Sigmoid colon (tissue), 4 donors: ENCODE measurements around the gene MAML1.

Experiments
- CTCF ChIP-seq, 4 experiments: fragments of 450-650 bp in 3 of 4; fragments of 200-600 bp in 1 of 4; IDR thresholded peaks; one replicate each; pipeline ENCODE4 v1.5.1; 2016 to 2019; ENCODE audit warnings: antibody characterized with exemption in 4 of 4, mild to moderate bottlenecking in 3 of 4, moderate library complexity in 2 of 4
- EP300 ChIP-seq, 4 donors: sonication (generic); formaldehyde crosslinking; IDR thresholded peaks; one replicate each; pipeline ENCODE4 v1.6.1; 2017; ENCODE audit warnings: antibody characterized with exemption in 4 of 4
- POLR2A ChIP-seq, 2 donors: fragments of 450-650 bp; IDR thresholded peaks; one replicate each; pipeline ENCODE4 v1.6.1; 2016; ENCODE audit warnings: antibody characterized with exemption in 2 of 2, mild to moderate bottlenecking in 2 of 2, moderate library complexity in 2 of 2

GRCh38 chr5:179733772-179734126, 1.1 kb downstream of the MAML1 start:
- TF ChIP-seq CTCF (IDR thresholded peaks at IDR 0.05), result no peak
- no peak for TF ChIP-seq POLR2A (IDR thresholded peaks at IDR 0.05)
- no peak for TF ChIP-seq EP300 (IDR thresholded peaks at IDR 0.05)
